Breast epithelium (tissue), 4 donors: ENCODE data around the gene HDAC7. TPM values are rescaled to one million over a fixed set of nuclear protein-coding genes. Genes with fewer than 3 reads are reported as not detected.
A peak's percentile ranks its signal among the peaks of the same experiment; 100 is the strongest.

Experiments used
- DNase-seq, 2 donors: peaks; one replicate each; pipeline ENCODE4 v3.0.0-alpha.2; 2019; ENCODE audit warnings: low spot score in 2 of 2
- H3K27ac ChIP-seq, 2 donors: fragments of 200-600 bp; sonication (generic) in 1 of 2; one replicate each; pipeline ENCODE4 v1.5.1; 2016 to 2019; ENCODE audit warnings: mild to moderate bottlenecking in 1 of 2
- H3K27me3 ChIP-seq, 2 donors: fragments of 200-600 bp; sonication (generic) in 1 of 2; one replicate each; pipeline versions ENCODE4 v1.5.1 to v1.6.0; 2017 to 2019; ENCODE audit warnings: control low read depth in 1 of 2, mild to moderate bottlenecking in 1 of 2
- H3K36me3 ChIP-seq: fragments of 200-600 bp; one replicate; pipeline ENCODE4 v1.5.1; 2019
- H3K4me1 ChIP-seq, 2 donors: fragments of 200-600 bp; sonication (generic); one replicate each; pipeline ENCODE4 v1.5.1; 2016 to 2019; ENCODE audit warnings: control low read depth in 1 of 2
- H3K4me3 ChIP-seq, 3 donors: fragments of 200-600 bp; sonication (generic); 1 replicate in 2 of 3; 2 replicates in 1 of 3; pipeline ENCODE4 v1.5.1; 2016 to 2019; ENCODE audit warnings: mild to moderate bottlenecking in 3 of 3, moderate library complexity in 2 of 3
- H3K9me3 ChIP-seq, 2 donors: fragments of 200-600 bp; sonication (generic) in 1 of 2; one replicate each; pipeline ENCODE4 v1.5.1; 2016 to 2019; ENCODE audit warnings: control low read depth in 1 of 2
- POLR2A ChIP-seq: fragments of 450-650 bp; IDR thresholded peaks from one replicate; pipeline ENCODE4 v1.6.1; 2016; ENCODE audit warnings: antibody characterized with exemption, mild to moderate bottlenecking, moderate library complexity
- POLR2AphosphoS5 ChIP-seq, 3 donors: sonication (generic); formaldehyde crosslinking; IDR thresholded peaks; one replicate each; pipeline ENCODE4 v1.6.1; 2017; ENCODE audit warnings: antibody characterized with exemption in 3 of 3
- intact Hi-C: fragments of 100-400 bp; cut with DNase I; formaldehyde crosslinking; loops from one replicate; pipeline ENCODE4 v1.15.1; 2023; ENCODE audit warnings: low total_unique reads
- total RNA-seq, 3 donors: library from RNA; depleted of rRNA; stranded (reverse); fragments of >200 nt; gene quantifications; one replicate each; pipeline ENCODE4 v1.1.0, GENCODE V29; 2016
- TF ChIP-seq, protein P1 (sequence below), 3 donors: fragments of 450-650 bp; IDR thresholded peaks; one replicate each; pipeline ENCODE4 v1.5.1; 2016 to 2017; ENCODE audit warnings: antibody characterized with exemption in 3 of 3, mild to moderate bottlenecking in 3 of 3, moderate library complexity in 3 of 3

HDAC7 gene
- total RNA-seq, 3 donors from 2014 or later = 37.6 to 77.0 (median 44.9) TPM

DNA sequence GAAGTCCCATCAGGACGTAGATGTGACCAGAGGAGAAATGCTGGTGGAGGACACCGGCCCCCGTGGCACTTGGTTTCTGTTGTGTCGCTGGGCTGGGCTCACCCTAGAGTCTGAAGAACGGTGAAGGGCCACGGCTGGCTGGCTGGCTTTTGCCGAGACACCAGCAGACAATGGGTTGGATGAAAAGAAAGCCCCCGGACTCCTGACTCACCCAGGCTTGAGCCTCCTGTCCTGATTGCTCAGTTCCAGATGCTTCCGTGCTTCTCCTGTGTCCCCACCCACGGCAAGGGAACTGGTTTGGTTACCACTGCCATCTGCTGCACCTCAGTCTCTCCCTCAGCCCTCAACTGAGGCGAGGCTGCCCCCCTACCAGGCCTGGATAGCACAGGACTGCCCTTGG, 84.1 kb downstream of the HDAC7 start:
- DNase-seq = no peak
- no peaks in the 10 kb centered on the region for H3K9me3 ChIP-seq
- H3K27ac ChIP-seq = peak overlapping the region; percentile 54 to 86
- no peaks in the 10 kb centered on the region for H3K36me3 ChIP-seq
- TF ChIP-seq, protein P1, sequence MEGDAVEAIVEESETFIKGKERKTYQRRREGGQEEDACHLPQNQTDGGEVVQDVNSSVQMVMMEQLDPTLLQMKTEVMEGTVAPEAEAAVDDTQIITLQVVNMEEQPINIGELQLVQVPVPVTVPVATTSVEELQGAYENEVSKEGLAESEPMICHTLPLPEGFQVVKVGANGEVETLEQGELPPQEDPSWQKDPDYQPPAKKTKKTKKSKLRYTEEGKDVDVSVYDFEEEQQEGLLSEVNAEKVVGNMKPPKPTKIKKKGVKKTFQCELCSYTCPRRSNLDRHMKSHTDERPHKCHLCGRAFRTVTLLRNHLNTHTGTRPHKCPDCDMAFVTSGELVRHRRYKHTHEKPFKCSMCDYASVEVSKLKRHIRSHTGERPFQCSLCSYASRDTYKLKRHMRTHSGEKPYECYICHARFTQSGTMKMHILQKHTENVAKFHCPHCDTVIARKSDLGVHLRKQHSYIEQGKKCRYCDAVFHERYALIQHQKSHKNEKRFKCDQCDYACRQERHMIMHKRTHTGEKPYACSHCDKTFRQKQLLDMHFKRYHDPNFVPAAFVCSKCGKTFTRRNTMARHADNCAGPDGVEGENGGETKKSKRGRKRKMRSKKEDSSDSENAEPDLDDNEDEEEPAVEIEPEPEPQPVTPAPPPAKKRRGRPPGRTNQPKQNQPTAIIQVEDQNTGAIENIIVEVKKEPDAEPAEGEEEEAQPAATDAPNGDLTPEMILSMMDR (IDR thresholded peaks at IDR 0.05) = no peak
- no peak for TF ChIP-seq POLR2AphosphoS5 (IDR thresholded peaks at IDR 0.05)
- no peak for TF ChIP-seq POLR2A
- intact Hi-C loops = no loop called here
- peaks cover 13 to 20% of the 10 kb centered on the region in 2 donors for H3K4me1 ChIP-seq
- no peaks in the 10 kb centered on the region for H3K27me3 ChIP-seq
- H3K4me3 ChIP-seq = no peak overlapping the region

DNA sequence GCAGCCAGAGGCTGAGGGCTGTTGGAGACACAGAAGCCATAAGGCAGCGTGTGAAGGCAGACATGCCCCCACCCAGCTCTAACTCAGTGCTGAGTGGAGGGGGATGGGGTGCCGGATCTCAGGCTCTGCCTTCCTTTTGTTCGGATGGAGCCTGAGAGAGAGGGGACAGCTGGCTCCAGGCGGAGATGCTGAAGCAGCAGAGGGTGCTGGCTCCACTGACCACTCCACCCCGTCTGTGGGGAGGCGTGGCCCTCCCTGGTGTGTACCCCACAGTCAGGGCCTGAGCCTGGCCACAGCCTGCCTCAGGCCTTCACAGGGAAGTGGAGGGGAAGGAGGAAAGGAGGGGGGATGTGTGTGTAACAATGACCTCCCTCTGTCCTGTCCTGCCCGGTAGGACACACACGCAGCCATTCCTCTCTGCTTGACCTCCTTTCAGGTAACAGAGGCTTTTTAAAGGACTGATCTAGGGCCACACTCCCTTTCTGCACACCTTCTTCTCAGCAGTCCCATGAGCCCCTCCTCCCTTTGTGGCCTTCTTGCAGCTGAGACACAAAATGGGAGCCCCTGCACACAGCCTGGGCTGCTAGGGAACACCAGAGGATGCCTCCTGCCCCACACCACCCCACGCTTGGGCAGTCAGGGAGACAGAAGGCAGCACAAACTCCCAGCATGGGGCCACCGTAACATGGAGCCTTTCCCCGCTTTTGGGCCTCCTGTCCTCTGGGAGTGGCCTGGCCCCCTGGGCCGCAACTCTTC, 84.8 kb downstream of the HDAC7 start:
- TF ChIP-seq POLR2A (no peak), POLR2AphosphoS5 (IDR thresholded peaks at IDR 0.05) (no peak)
- TF ChIP-seq, protein P1 (IDR thresholded peaks at IDR 0.05) = no peak
- H3K36me3 ChIP-seq = no peaks in the 10 kb centered on the region
- H3K27ac ChIP-seq = peak overlapping the region; percentile 54 to 86
- no peak for DNase-seq
- no peaks in the 10 kb centered on the region for H3K27me3 ChIP-seq
- H3K9me3 ChIP-seq = no peaks in the 10 kb centered on the region
- no peak overlapping the region for H3K4me3 ChIP-seq
- intact Hi-C loops = no loop called here
- H3K4me1 ChIP-seq = peaks cover 13 to 20% of the 10 kb centered on the region in 2 donors

DNA sequence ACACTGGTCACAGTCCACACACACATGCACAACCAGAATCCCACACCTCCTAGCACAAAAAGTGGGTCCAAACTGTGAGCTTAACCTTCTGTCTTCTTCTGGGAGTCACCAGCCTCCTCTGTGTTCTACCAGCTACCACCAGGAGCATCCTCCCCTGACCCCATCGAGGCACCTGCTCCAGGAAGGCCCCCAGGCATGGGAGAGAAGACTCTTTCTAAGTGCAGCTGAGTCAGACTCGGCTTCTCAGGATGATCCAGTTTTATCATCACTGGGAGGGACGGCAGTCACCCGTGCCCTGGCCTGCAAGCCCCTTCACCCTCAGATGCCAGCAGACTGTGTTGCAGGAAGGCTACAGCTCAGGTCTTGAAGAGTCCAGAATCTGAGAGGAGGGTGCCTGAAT, 86.6 kb downstream of the HDAC7 start:
- Histone ChIP-seq H3K27ac (no peak overlapping the region), H3K4me1 (peaks cover 13 to 18% of the 10 kb centered on the region in 2 donors), H3K27me3 (no peaks in the 10 kb centered on the region), H3K36me3 (no peaks in the 10 kb centered on the region), H3K4me3 (no peak overlapping the region), H3K9me3 (no peaks in the 10 kb centered on the region)
- intact Hi-C loops = no loop called here
- no peak for DNase-seq
- TF ChIP-seq POLR2A = no peak
- TF ChIP-seq, protein P1 (IDR thresholded peaks at IDR 0.05) = no peak
- TF ChIP-seq POLR2AphosphoS5 (IDR thresholded peaks at IDR 0.05) = no peak

Other genes with a start within 250 kb of the HDAC7 start
- 10 to 100 TPM; 11.4 to 25.0 (median 18.7) TPM for gene RPAP3, start 113.9 kb downstream of the HDAC7 start, total RNA-seq
- 1 to 10 TPM in 2 of 3 donors, under 1 TPM in 1; 0.98 to 1.4 (median 1.0) TPM for gene ENDOU, start 94.4 kb downstream of the HDAC7 start, total RNA-seq
- 10 to 100 TPM; 40.6 to 87.8 (median 60.3) TPM for gene RAPGEF3, start 61.0 kb downstream of the HDAC7 start, total RNA-seq
- 10 to 100 TPM; 27.5 to 51.5 (median 30.6) TPM for gene SLC48A1, start 46.7 kb downstream of the HDAC7 start, total RNA-seq
- 10 to 100 TPM in 2 of 3 donors, 1 to 10 TPM in 1; 1.6 to 41.7 (median 16.1) TPM for gene VDR, start 85.1 kb upstream of the HDAC7 start, total RNA-seq
- 100 to 1,000 TPM in 1 of 3 donors, 10 to 100 TPM in 2; 35.2 to 131 (median 73.4) TPM for gene TMEM106C, start 143.7 kb upstream of the HDAC7 start, total RNA-seq
- 1 to 10 TPM in 2 of 3 donors, not detected in 1; 1.6 to 3.2 TPM for gene COL2A1, start 184.6 kb upstream of the HDAC7 start, total RNA-seq